CD4-positive, alpha-beta T cell treated with Interleukin-4 for 4 hours (primary cell): ENCODE data around the gene NR4A3.
"Not testable (repeated sequence)": the region's sequence is repeated elsewhere in the genome, so short reads cannot be mapped to it uniquely, and the experiment has no call there.

Experiments used
- DNase-seq: peaks from one replicate; pipeline ENCODE4 v3.0.0-alpha.2; 2020

Gene NR4A3

GRCh38 chr9:99835581-99835980 is 13.9 kb downstream of the NR4A3 start:
- no peak for DNase-seq

GRCh38 chr9:99840072-99840471 is 18.4 kb downstream of the NR4A3 start:
- no peak for DNase-seq

GRCh38 chr9:99845063-99845462 is 23.4 kb downstream of the NR4A3 start:
- DNase-seq = no peak

GRCh38 chr9:99848447-99848846 is 26.8 kb downstream of the NR4A3 start:
- no peak for DNase-seq

GRCh38 chr9:99850736-99851499 is 29.2 kb downstream of the NR4A3 start:
- DNase-seq = peak; percentile 9

- DNase-seq = peak; percentile 55
Observed at GRCh38 chr9:99851500-99851822, 29.8 kb downstream of the NR4A3 start.

GRCh38 chr9:99852617-99853016 is 30.9 kb downstream of the NR4A3 start:
- no peak for DNase-seq

GRCh38 chr9:99855467-99856176 is 33.9 kb downstream of the NR4A3 start:
- no peak for DNase-seq

GRCh38 chr9:99857576-99857975 is 35.9 kb downstream of the NR4A3 start:
- not testable (repeated sequence) for DNase-seq

- no peak for DNase-seq
Observed at GRCh38 chr9:99858087-99858486, 36.4 kb downstream of the NR4A3 start.

GRCh38 chr9:99859243-99859980 is 37.7 kb downstream of the NR4A3 start:
- no peak for DNase-seq

- DNase-seq = no peak
Observed at GRCh38 chr9:99860266-99860665, 38.6 kb downstream of the NR4A3 start.

GRCh38 chr9:99863955-99864354 is 42.3 kb downstream of the NR4A3 start:
- DNase-seq = no peak

- DNase-seq = no peak
Observed at GRCh38 chr9:99866398-99866797, 44.7 kb downstream of the NR4A3 start.

- DNase-seq = no peak
Observed at GRCh38 chr9:99867536-99867935, 45.9 kb downstream of the NR4A3 start.

- no peak for DNase-seq
Observed at GRCh38 chr9:99867968-99868367, 46.3 kb downstream of the NR4A3 start.

GRCh38 chr9:99868845-99869244 is 47.2 kb downstream of the NR4A3 start:
- no peak for DNase-seq

GRCh38 chr9:99870126-99870525 is 48.4 kb downstream of the NR4A3 start:
- DNase-seq = no peak

- no peak for DNase-seq
Observed at GRCh38 chr9:99873531-99873930, 51.8 kb downstream of the NR4A3 start.

GRCh38 chr9:99873943-99874584 is 52.4 kb downstream of the NR4A3 start:
- DNase-seq = no peak

- no peak for DNase-seq
Observed at GRCh38 chr9:99876190-99876589, 54.5 kb downstream of the NR4A3 start.

- DNase-seq = no peak
Observed at GRCh38 chr9:99878651-99879050, 57.0 kb downstream of the NR4A3 start.

- DNase-seq = no peak
Observed at GRCh38 chr9:99881769-99882168, 60.1 kb downstream of the NR4A3 start.
